Heart right ventricle (tissue), 16 donors: ENCODE results near the gene TBC1D22A. TPM values are rescaled to one million over a fixed set of nuclear protein-coding genes. Genes with fewer than 3 reads are reported as not detected.

Experiments
- ATAC-seq, 8 donors: fragments of 200-7000 bp; cut with Tn5 transposase; one replicate each; pipeline ENCODE4 v1.9.1; 2020; ENCODE audit warnings: mild to moderate bottlenecking in 8 of 8, moderate library complexity in 8 of 8, moderate number of reproducible peaks in 1 of 8
- DNase-seq, 2 donors: peaks; one replicate each; pipeline ENCODE4 v3.0.0-alpha.2; 2020
- H3K27ac ChIP-seq, 10 donors: fragments of 200-600 bp; sonication (generic) in 2 of 10; one replicate each; pipeline versions ENCODE4 v1.5.0 to v1.8.0; 2020 to 2022; ENCODE audit warnings: mild to moderate bottlenecking in 3 of 10
- H3K27me3 ChIP-seq, 7 donors: fragments of 200-600 bp; one replicate each; pipeline ENCODE4 v1.8.0; 2021 to 2022; ENCODE audit warnings: mild to moderate bottlenecking in 2 of 7
- H3K36me3 ChIP-seq, 9 donors: fragments of 200-600 bp; sonication (generic) in 1 of 9; one replicate each; pipeline versions ENCODE4 v1.5.0 to v1.8.0; 2020 to 2022; ENCODE audit warnings: mild to moderate bottlenecking in 2 of 9
- H3K4me1 ChIP-seq, 9 donors: fragments of 200-600 bp; sonication (generic) in 1 of 9; one replicate each; pipeline versions ENCODE4 v1.5.0 to v1.8.0; 2020 to 2022; ENCODE audit warnings: mild to moderate bottlenecking in 4 of 9
- H3K4me3 ChIP-seq, 10 donors: fragments of 200-600 bp; sonication (generic) in 2 of 10; one replicate each; pipeline versions ENCODE4 v1.5.0 to v1.8.0; 2020 to 2022; ENCODE audit warnings: mild to moderate bottlenecking in 7 of 10, moderate library complexity in 2 of 10
- H3K9me3 ChIP-seq, 11 donors: fragments of 200-600 bp in 10 of 11; sonication (generic) in 2 of 11; one replicate each; pipeline versions ENCODE4 v1.5.0 to v1.8.0; 2013 to 2022; ENCODE audit warnings: mild to moderate bottlenecking in 2 of 11, control low read depth in 1 of 11, moderate library complexity in 1 of 11
- WGBS, 2 donors: extraction: QIAGEN DNeasy Blood & Tissue Kit; methylation state at CpG; one replicate each; pipeline ENCODE4 v1.1.7; 2013; ENCODE audit warnings: inconsistent platforms in 1 of 2; 5-methylcytosine and 5-hydroxymethylcytosine counted together
- intact Hi-C, 10 donors: fragments of 100-400 bp; cut with DNase I; formaldehyde crosslinking; loops; one replicate each; pipeline versions ENCODE4 v1.11.1 to v1.14.2; 2022
- polyA plus RNA-seq, 2 donors: library from polyadenylated mRNA; stranded (reverse); fragments of 200-250 nt; gene quantifications; one replicate each; pipeline ENCODE4 v1.2.3, GENCODE V29; 2013
- total RNA-seq, 10 donors: library from RNA; stranded (reverse); fragmentation: NEBNext Ultra II Directional in 3 of 10; extraction: Animal tissue kit (Norgen Biotek cat#: 25700) in 3 of 10; gene quantifications; one replicate each; pipeline versions ENCODE4 v1.2.1 to v1.2.4, GENCODE V29; 2021 to 2023
- TF ChIP-seq, protein P1 (sequence below), 9 donors: fragments of 200-600 bp; sonication (generic) in 2 of 9; IDR thresholded peaks; one replicate each; pipeline versions ENCODE4 v1.5.0 to v1.8.0; 2021 to 2022; ENCODE audit warnings: antibody characterized with exemption in 9 of 9, mild to moderate bottlenecking in 5 of 9, moderate library complexity in 1 of 9
- donor health status: Arrhythmogenic right ventricular cardiomyopathy.
- donor health status: ischemic (EF 13 %, LVEDD 7.1; RV severe dilation, severe dysfunction).
- donor health status: healthy with polysubstance abuse.
- donor health status: DM: no; HTN: yes; CAD: no.
- donor health status: DM: no; HTN: no; CAD: no.
- donor health status: ischemic (EF 25% LVEDD 6.9; RV normal size, moderate dysfunction).
- donor health status: ischemic (EF 25% LVEDD 5.7; RV mildly dilated, moderate dysfunction).
- donor health status: healthy.
- donor health status: DM: yes; HTN: yes; CAD: no.
- donor health status: Ischemic cardiomyopathy.
- donor health status: ischemic (EF 35%, LVEDD 5.7; RV mildly dilated, moderate dysfunction).
- donor health status: nonischemic (EF 11% LVEDD 7.7; RV severe dilation, severe dysfunction).
- donor health status: DM: yes; HTN: yes; CAD: no.
- donor health status: PGD.
- donor health status: ischemic (EF 29% LVEDD 5.4; RV normal size, mild dysfunction).
- donor health status: nonischemic (EF 23%, LVEDD 6.1; RV moderate dilation, normal function).

TBC1D22A gene
- total and polyA plus RNA-seq, 12 donors: 7.2 to 27.9 (median 17.9) TPM

DNA sequence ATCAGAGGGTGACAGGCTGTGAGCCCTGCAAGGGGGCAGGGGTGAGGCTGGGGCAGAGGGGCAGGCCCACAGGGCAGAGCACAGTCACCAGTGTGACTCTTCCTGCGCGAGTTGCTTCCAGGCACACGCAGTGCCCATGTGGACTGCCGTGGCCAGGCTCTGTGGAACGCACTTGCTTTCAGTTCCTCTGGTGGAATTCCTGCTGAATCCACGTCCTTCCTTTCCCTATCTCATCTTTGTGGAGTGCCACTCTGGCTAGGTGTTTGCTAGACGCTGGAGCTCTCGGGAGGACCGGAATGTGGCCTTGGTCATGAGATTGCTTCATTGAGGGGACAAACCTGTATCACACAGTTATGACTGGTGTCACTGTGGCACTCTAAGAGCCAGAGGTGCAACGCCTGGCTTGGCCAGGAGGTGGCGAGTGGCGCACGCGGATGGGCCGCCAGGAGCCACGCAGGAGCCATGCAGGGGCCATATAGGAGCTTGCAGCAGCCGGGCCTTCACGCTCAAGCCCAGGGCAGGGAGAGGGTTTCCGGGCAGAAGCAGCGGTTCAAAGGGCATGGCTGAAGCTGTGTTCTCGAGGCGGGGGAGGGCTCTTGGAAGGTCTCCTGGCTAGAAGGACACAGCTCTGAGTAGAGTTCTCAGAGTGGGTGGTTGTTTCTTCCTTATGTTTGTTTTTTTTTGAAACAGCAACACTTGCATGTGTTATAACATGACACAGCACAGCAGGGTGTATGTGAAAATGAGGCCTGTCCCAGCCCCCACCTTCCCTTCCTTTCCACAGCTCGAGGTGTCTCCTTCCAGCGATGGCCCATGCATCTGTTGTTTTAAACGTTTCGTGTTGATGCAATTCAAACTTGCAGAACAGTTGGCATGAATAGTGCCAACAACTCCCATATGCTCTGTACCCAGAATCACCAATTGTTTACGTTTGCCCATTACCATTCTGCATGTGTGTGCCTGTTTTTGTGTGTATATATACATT, 36.2 kb downstream of the TBC1D22A start:
- TF ChIP-seq, protein P1, sequence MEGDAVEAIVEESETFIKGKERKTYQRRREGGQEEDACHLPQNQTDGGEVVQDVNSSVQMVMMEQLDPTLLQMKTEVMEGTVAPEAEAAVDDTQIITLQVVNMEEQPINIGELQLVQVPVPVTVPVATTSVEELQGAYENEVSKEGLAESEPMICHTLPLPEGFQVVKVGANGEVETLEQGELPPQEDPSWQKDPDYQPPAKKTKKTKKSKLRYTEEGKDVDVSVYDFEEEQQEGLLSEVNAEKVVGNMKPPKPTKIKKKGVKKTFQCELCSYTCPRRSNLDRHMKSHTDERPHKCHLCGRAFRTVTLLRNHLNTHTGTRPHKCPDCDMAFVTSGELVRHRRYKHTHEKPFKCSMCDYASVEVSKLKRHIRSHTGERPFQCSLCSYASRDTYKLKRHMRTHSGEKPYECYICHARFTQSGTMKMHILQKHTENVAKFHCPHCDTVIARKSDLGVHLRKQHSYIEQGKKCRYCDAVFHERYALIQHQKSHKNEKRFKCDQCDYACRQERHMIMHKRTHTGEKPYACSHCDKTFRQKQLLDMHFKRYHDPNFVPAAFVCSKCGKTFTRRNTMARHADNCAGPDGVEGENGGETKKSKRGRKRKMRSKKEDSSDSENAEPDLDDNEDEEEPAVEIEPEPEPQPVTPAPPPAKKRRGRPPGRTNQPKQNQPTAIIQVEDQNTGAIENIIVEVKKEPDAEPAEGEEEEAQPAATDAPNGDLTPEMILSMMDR (IDR thresholded peaks at IDR 0.05): peak; percentile 75 to 94 (median 93)
- Histone ChIP-seq H3K4me3 (no peak overlapping the region), H3K36me3 (peaks cover 0 to 81% (median 28%) of the 10 kb centered on the region in 9 donors), H3K27me3 (no peaks in the 10 kb centered on the region), H3K27ac (no peak overlapping the region), H3K9me3 (no peaks in the 10 kb centered on the region), H3K4me1 (peaks cover 0 to 20% (median 12%) of the 10 kb centered on the region in 9 donors)
- DNase-seq (peak; percentile 56 to 77), ATAC-seq (peak; percentile 49 to 86 (median 84))
- WGBS, 2 donors: 32 to 38% methylated on average over 27 of the region's 27 CpGs
- intact Hi-C loops: loop anchor here in 7 of 10 donors (2.0 to 10.0 kb wide), 5 partner anchors 40 to 1696 kb away; no protein-coding TSS in a partner anchor

DNA sequence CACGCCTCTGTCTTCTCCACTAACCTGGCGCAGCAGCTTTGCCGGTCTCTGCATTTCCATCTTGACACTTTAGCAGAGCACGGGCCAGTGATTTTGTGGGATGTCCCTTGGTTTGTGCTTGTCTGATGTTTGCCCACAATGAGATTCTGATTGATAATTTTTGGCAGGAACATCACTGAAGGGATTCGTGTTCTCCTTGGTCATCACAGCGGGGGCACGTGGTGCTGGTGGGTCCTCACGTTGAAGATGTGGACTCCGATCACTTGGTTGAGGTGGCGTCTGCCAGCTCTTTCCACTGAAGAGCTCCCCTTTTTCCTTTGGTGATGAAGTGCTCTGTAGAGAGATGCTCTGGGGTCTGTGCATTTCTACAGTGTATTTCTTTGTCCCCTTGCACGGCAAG, 37.2 kb downstream of the TBC1D22A start:
- intact Hi-C loops: loop anchor here in 7 of 10 donors (2.0 to 10.0 kb wide), 6 partner anchors 37 to 1695 kb away; partner anchors contain the start of gene TBC1D22A (in 2 of the 7)
- Histone ChIP-seq H3K4me3 (no peak overlapping the region), H3K36me3 (peaks cover 0 to 79% (median 18%) of the 10 kb centered on the region in 9 donors), H3K27me3 (no peaks in the 10 kb centered on the region), H3K9me3 (no peaks in the 10 kb centered on the region), H3K4me1 (peaks cover 0 to 22% (median 14%) of the 10 kb centered on the region in 9 donors), H3K27ac (no peak overlapping the region)
- ATAC-seq: no peak
- 85 to 89% methylated on average over 11 of the region's 11 CpGs for WGBS, 2 donors
- TF ChIP-seq, protein P1 (IDR thresholded peaks at IDR 0.05): no peak
- no peak for DNase-seq

DNA sequence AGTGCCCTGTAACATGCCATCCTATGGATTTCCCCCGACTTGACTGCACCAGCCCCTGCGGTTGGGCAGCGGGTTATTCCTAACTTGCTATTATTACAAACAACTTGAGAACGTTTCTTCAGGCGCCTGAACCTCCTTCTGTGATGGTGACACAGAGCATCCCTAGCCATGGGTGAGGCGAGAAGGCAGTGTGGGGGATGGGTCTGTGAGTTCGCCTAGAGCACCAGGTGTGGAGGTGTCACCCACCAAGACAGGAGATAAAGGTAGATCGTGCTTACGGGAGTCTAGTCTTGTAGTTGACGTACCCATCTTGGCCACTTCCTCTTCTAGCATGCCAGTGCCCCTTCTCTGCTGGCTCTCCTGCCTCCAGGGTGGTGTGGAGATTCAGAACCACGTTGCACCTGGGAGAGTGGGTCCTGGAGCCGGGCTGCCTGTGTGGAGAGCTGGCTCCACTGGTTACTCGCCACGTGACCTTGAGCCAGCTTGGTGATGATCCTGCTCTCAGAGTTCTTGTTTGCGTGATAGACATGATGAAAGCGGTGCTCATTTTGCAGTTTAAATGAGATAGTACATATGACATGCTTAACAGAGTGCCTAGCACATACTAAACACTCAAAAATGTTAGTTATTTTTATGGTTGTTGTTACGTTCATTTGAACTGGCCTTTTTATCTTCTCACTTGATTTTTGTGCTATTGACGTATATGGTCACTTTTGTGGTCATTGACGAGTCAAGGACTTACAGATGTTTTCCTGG, 37.8 kb downstream of the TBC1D22A start:
- intact Hi-C loops: loop anchor here in 2 of 10 donors (5.0 kb wide), 1 partner anchor 38 kb away; the partner anchor contains the start of gene TBC1D22A (in 2 of the 2)
- H3K4me1 ChIP-seq: peaks cover 0 to 22% (median 14%) of the 10 kb centered on the region in 9 donors
- no peak overlapping the region for H3K4me3 ChIP-seq
- TF ChIP-seq, protein P1 (IDR thresholded peaks at IDR 0.05): no peak
- ATAC-seq: no peak
- H3K27ac ChIP-seq: no peak overlapping the region
- no peaks in the 10 kb centered on the region for H3K9me3 ChIP-seq
- H3K36me3 ChIP-seq: peaks cover 0 to 79% (median 16%) of the 10 kb centered on the region in 9 donors
- DNase-seq: no peak
- 95 to 97% methylated on average over 19 of the region's 19 CpGs for WGBS, 2 donors
- H3K27me3 ChIP-seq: no peaks in the 10 kb centered on the region

DNA sequence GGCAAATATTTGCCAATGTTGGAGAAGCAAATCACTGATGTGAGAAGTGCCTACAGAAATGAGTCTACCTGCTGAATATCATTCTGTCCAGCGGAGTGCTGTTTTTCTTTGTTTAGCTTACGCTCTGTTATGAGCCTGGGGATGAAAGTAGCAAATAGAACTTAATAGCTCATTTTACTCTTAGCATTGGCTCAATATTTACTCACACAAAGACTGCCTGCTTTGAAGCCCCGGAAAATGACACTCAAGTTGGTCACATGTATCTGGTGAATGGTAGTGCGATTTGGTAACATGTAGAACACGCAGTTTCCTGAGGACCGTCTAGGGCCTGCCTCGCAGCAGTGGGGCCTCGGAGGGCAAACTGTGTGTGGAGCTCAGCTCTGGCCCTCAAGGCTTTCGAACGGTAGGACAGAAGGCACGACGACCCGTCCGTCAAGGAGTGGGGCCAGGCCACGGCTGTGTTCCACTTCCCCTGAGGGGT, 38.9 kb downstream of the TBC1D22A start:
- intact Hi-C loops: loop anchor here in 2 of 10 donors (5.0 kb wide), 1 partner anchor 39 kb away; the partner anchor contains the start of gene TBC1D22A (in 2 of the 2)
- ATAC-seq (no peak), DNase-seq (no peak)
- H3K4me3 ChIP-seq: no peak overlapping the region
- peaks cover 0 to 22% (median 14%) of the 10 kb centered on the region in 9 donors for H3K4me1 ChIP-seq
- TF ChIP-seq, protein P1 (IDR thresholded peaks at IDR 0.05): no peak
- H3K9me3 ChIP-seq: no peaks in the 10 kb centered on the region
- H3K27me3 ChIP-seq: no peaks in the 10 kb centered on the region
- peaks cover 0 to 72% (median 13%) of the 10 kb centered on the region in 9 donors for H3K36me3 ChIP-seq
- 94% methylated on average over 15 of the region's 15 CpGs for WGBS, 2 donors
- H3K27ac ChIP-seq: no peak overlapping the region
